Stimulated activated CD8-positive, alpha-beta memory T cell treated with anti-CD3 and anti-CD28 coated beads, Interleukin-15, amount 100 ng/mL, for 1 hour (primary cell): ENCODE data around the gene ETV6.

Experiments used
- DNase-seq: peaks from one replicate; pipeline ENCODE4 v3.0.0-alpha.2; 2020; ENCODE audit warnings: low read depth

Gene ETV6

DNA sequence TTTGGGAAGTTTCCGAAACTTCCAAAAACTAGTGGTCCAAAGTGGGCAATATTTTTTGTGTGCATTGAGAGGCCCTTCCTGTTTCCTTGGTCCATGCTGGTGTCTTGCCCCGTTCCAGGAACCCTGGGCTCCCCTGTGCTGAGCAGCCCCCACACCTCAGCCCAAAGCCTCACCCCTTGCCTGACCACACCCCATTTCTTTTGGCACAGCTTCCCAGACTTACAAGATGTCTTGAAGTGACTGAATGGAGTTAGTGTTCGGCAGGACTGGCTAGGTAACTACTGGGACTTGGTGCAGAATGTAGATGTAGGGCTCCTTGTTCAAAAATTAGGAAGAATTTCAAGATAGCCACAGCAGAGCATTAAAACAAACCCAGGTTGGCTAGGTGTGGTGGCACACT is 68.6 kb downstream of the ETV6 start:
- no peak for DNase-seq

DNA sequence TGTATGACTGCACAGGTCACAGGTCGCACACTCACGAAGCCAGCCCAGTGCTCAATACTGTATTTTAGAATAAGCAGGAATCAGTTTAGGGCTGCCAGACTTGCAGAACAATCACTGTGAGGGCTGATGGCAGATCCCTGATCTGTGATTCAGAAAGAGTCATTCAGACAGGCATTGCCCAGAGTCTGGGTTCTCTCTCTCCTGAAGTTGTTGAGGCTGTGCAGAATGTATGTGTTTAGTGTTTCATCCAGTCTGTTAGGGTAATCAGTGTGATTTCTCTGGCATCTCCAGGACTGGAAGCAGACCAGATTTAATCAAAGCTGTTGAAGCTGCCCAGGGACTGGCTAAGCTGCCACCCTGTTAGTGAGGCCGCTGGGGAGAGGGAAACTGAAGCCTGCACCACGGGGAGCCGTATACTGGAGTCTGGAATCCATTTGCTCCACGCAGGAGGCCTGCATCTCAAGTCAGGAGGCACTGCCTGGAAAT is 69.3 kb downstream of the ETV6 start:
- no peak for DNase-seq

DNA sequence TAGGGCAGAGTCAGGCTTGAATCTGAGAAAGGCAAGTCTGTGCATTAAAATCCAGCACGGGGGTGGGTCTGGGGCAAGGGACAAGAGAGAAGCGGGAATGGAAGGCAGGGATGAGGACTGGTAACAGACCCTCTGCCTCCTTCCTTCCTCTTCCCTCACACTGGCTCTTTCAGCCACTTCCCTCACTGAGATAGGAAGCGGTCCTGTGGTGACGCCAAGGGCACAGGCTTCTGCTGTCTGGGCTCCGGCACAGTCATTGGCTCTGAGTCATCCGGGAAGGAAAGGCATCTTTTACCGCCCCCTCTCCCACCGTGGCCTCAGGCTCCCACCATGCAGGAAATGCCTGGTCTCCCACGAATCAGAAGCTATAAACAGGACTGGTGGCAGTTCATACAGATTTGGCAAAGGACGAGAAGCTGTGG is 70.2 kb downstream of the ETV6 start:
- no peak for DNase-seq

DNA sequence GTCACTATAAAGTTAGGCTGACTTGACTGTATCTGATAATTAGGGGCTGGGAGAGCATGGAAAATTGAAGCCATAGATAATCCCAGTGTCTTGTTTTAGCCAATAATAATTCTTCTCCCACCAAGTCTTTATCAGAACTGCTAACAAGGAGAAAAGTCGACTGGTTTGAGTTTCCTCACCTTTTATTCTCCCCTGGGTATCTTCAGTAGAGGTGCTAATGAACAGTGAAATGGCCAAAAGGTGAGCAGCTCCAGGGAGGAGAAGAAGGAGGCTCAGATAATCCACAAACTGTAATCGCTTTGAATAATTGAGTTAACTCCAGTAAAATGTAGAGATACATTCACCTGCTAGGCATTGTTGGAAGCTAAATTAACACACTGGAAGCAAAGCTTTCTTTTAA is 72.6 kb downstream of the ETV6 start:
- no peak for DNase-seq

DNA sequence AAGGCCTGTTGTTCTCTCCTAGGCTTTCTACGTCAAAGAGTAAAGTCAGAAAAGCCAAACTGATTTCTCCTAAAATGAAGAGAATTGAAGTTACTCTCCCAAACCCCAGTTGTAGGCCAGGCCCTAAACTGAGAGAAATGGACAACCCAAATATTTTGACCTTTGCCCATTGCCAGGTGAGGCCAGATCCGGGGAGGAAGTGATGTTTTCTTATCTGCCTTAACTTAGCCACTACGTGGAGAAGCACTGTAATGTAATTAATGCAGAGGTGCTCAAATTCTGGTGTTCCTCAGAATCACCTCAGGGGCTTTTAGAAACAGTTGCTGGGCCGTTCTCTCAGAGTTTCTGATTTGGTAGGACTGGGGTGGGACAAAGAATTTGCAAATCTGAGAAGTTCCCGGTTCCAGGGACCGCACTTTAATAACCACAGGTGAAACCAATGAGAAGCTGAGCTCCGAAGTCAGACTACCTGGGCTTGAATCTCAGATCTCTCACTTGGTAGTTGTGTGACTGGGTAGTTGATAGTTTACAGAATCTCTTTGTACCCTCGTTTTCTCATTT is 73.2 kb downstream of the ETV6 start:
- no peak for DNase-seq

DNA sequence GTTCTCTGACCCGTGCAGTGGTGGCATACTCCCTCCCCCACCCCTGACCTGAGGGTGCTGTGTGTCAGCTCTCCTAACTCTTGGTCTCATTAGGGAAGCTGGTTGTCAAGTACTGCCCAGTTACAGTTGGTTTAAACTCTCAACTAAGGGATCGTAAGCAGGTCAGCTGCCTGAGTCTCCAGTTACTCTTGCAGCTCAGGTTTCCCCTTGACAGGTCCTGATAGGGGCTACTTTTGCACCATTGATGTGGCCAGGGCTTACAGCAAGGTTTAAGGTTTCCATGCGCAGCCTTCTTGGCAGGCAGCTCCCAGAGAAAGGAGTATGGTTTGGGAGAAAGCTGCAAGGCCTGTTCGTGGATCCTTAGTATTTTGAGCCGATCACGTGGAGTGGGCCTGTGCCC is 74.5 kb downstream of the ETV6 start:
- DNase-seq: no peak

DNA sequence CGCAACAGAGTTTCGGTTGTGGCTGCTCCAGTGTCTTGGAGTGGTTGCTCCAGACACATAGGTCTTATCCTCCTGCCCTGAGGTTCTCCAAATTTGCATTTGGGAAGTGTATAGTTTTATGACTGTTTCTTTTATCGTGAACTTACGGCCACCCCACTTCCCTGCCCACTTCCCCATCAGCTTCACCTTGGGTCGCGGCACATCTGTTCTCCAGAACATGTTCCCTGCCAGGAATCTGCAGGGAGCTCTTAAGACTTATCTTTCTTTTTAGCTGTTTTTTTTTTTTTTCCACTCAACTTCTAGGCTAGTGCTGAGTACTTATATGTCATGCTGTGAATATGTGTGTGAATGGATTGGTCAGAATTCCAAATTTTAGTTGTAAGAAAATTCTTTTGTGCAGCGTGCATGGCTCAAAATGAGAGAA is 75.4 kb downstream of the ETV6 start:
- DNase-seq: no peak

DNA sequence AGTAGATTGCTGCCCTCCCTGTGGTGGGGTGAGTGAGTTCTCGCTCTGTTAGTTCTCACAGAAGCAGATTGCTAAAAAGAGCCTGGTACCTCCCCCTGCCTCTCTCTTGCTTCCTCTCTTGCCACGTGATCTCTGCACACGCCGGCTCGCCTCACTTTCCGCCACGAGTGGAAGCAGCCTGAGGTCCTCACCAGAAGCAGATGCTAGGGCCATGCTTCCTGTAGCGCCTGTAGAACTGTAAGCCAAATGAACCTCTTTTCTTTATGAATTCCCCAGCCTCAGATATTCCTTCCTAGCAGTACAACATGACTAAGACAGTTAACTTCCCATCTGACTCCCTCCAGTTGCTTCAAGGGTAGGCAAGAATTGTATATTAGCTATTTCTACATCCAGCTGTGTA is 76.2 kb downstream of the ETV6 start:
- DNase-seq: no peak

DNA sequence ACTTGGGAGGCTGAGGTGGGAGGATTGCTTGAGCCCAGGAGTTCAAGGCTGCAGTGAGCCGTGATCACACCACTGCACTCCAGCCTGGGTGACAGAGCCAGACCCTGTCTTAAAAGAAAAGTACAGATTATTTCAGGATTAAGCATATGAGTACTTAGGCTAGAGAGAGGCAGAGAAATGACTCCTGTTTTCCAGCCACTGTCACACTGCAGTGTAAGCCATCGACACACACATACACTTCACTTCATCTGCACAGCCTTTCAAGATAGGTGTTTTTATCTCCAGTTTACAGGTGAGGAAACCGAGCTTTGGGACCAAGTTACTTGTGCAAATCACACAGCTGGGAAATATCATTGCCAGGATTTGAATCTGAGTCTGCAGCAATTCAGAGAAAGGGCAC is 77.2 kb downstream of the ETV6 start:
- no peak for DNase-seq

DNA sequence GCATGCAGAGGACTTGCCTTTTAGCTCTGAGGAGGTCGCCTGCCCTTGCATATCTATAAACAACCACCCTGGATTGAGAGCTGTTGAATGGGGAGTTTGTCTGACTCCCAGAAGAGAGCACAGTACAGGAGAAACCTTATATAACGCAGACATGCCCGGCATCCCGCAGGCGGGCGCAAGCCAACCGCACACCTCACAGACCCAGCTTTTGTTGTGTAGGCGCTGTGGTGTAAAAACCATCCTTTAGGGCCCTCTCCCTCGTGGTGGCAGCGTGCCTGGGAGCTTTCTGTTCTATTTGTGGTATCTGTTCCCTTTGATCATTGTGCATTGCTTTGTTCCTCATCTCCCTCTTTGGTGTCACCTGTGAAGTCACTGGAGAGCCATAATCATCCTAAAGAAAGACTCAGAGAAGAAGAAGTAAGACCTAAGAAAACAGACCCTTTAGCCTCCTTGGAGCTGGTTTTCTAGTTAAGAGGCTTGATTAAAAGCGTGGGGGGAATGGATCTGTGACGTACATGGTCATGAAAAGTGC is 77.7 kb downstream of the ETV6 start:
- no peak for DNase-seq

DNA sequence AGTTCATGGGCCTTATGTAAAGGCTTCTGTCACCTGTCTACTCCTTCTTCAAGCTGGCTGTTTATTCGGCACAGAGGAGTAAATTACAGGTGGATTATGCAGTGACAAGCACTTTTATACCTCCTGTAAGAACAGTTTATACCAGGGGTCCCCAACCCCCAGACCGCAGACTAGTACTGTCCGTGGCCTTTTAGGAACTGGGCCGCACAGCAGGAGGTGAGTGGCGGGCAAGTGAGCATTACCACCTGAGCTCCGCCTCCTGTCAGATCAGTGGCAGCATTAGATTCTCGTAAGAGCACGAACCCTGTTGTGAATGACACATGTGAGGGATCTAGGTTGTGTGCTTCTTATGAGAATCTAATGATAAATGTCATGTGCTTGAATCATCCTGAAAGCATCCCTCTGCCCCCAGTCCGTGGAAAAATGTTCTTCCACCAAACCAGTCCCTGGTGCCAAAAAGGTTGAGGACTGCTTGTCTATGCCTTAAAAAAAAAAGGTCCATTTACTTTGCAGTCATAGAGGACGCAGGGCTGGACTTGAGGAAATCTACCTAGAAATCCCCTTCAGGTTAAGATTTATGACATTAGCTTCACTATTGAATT is 78.8 kb downstream of the ETV6 start:
- DNase-seq: no peak

DNA sequence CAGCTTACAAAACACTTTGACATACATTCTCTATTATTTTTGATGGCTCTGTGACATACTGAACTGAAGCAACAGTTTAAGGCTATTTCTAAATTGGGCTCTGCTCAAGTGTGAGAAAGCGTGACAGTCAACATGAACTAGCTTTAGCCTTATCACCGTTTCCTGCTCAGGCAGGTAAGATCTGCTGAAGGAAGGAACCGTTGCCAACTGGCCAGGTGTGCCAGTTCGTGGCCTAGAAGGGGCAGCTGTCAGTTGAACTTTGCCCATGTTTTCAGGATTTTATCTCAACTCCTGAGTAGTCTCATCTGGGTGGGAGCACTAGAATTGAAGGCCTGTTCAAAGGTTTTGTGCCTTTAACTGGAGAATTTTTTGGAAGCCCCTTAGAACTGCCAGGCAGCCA is 79.5 kb downstream of the ETV6 start:
- no peak for DNase-seq

DNA sequence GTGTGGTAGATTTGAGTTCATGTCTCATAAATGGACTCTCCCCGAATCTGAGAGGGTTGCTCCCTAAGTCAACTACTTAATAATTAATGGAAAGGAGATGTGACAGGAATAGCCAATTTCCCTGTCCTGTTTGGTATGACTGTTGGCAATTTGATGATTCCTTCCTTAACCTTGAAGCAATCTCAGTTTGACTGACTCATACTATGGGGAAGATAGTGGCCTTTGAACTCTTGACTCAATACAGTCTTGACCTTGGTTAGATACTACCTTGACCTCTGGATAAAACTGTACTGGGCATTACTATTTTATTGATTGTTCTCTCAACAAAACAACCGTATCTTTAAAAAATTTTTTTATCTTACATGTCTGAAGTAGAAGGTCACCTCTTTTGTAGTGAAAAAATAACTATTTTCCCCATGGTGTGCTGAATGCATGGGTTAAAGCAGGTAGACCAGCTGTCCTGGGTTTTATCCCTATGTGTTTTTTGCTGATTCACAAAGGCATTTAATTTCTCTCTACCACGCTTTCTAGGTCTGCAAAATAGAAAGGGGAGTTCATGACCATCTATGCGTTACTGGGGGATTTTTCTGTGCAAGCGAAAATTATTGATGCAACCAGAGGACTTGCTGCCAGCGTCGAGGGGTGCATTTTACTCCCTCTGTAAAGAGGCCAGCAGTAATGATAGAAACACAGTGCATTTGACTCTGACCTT is 80.1 kb downstream of the ETV6 start:
- no peak for DNase-seq

DNA sequence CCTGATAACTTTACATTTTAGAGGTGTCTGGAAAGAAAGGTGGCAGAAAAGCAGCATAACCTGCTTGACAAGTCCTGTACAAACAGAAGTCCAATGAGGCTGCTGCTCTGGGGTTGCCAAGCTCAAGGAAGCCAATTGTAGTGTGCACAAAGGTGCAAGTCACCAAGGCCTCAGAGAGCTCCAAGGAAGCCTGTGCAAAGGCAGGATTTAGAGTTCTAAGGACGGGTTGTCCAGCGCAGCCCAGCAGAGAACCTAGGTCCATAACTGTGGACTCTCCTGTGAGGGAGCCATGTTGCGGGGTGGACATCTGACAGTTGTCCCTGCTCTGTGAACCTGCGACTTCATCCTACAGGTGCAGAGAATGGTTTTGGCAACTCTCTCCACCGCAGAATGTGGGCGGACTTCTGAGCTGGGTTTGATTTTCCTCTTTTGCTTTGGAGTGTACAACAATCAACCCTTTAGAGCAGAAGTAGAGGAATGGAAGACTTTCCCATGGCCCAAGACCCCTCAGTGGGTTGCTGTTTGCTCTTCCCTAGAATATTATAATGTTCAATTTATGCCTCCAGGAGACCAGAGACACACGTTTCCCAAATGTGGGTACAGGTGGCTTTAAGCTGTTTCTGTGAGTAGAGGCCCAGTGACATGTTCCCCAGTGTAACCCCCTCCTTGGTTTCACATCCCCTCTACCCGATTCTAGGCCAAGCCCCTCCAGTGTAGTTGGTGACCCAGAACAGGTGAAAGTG is 81.0 kb downstream of the ETV6 start:
- no peak for DNase-seq

DNA sequence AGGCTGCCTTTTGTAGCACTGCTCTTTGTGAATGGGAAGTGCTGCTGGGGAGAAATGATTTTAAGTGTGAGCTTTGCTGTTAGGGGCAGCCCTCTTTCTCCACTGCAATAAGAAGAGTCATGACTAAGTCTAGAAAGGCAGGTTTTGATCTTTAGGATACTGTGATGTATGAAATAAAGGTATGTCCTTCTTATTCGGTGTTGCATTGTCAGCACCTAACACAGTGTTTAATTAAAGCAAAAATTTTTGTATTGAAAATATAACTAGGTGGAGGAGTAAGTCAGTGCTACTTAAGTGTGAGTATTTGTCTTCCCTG is 81.5 kb downstream of the ETV6 start:
- DNase-seq: no peak

DNA sequence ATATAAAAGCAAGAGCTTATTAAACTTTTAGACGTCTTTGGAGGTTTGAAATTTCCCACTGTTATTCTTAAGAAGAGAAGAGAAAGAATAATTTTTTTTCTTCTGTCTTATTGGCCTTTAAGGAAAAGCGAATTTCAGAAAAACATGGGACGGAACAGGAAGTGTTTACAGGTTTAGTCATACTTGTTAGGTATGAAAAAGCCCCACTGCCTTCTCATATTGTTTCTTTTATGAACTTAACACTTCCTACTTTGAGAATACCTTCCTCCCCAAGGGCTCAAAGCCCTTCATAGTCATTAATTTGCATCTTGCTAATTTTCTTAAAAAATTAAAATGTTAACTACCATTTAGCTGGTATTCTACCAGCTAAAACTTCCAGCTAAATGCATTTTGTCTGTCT is 82.0 kb downstream of the ETV6 start:
- DNase-seq: no peak

DNA sequence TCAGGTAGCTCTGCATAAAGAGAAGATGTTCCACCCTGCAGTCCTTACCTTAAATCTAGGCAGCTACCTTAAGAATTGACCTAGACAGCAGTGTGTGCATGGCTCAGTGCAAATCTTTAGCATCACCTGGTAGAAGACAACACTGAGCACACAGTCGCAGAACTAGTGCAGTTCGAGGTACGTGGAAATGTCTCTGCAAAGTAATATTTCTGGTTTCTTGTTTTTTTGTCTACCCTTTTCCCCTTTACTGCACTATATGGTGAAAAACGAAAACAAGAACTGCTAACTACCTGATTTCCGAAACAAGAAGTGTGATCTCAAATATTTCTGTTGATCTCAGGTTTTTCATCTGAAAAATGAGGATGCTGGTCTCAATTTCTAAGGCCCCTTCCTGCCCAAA is 82.5 kb downstream of the ETV6 start:
- DNase-seq: no peak

DNA sequence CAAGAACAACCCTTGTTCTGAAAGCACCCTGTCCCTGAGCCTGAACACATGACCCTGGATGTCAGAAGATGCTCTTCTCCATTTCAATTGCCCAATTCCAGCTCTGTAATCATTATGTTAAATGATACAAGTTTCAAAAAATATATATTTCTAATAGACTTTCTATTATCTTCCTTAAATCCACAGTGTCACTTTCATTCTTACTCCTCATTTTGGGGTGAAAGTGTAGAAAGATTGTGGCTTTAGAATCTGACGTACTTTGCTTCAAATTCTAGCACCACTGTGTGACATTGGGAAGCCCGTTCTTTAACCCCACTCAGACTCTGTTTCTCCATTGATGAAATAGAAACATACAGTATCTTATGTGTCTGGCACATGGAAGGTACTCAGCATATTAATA is 83.2 kb downstream of the ETV6 start:
- no peak for DNase-seq

DNA sequence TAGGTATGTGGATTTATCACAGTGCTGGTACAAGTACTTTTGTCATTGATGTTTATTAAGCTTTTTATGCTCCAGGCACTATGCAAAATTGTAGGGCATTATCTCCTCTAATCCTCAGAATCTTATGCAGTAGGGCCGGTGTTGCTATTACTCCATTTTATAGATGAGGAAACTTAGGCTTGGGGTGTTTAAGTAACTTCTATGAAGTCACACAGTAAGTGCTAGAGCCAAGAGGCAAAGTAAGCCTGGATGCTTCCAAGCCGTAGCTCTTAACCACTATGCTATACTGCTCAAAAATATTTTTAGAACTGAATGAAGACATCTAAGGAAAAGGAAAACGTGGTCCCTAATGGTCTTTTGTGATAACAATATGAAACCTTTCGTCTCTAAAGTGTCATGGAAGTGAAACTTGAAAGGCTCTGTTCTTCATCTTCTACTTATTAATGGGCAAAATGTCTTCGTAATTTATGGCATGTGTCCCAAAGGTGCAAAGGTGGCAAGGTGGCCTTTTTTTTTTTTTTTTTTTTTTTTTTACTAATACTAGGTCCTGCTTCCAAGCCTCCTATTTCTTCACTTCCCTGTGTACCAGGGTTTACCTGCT is 85.2 kb downstream of the ETV6 start:
- no peak for DNase-seq

DNA sequence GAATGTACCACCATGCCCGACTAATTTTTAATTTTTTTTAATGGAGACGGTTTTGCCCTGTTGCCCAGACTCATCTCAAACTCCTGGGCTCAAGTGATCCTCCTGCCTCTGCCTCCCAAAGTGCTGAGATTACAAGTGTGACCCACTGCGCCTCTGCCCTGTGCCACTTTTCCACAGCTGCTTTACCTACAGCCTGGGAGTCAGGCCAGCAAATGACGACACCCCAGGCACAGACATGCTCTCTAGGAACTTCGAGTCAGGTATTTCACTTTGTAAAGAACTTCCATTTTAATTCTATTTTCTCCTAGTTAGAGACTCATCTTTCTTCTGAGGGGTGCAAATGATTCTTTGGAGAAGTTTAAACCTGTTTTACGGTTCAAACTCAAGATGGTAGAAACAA is 89.0 kb downstream of the ETV6 start:
- DNase-seq: no peak

DNA sequence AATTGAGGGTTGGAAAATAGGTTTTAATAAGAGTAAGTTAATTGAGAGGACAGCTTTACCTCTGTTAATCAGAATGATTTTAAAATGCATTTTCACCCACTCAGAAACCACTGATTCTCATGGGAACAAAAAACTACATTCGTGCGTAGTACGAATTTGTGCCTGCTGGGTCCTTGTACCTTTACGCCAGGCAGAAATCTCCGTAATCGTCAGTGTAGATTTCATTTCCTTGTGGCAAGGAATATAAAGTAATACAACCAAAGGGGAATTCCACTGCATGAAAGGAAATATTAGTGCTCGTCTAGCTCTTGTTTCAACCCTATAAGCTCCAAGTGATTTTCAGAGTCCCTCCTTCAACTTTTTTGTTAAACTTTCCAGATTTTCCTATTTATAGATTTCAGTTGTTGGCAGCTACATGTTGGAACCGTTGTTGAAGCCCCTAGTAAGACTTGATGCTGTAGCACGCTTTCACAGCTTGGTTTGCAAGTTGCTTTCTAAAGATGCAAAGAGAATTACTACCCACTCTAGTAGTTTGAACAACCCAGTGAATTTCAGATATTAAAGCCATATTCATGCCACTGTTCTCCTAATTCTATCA is 90.6 kb downstream of the ETV6 start:
- no peak for DNase-seq

DNA sequence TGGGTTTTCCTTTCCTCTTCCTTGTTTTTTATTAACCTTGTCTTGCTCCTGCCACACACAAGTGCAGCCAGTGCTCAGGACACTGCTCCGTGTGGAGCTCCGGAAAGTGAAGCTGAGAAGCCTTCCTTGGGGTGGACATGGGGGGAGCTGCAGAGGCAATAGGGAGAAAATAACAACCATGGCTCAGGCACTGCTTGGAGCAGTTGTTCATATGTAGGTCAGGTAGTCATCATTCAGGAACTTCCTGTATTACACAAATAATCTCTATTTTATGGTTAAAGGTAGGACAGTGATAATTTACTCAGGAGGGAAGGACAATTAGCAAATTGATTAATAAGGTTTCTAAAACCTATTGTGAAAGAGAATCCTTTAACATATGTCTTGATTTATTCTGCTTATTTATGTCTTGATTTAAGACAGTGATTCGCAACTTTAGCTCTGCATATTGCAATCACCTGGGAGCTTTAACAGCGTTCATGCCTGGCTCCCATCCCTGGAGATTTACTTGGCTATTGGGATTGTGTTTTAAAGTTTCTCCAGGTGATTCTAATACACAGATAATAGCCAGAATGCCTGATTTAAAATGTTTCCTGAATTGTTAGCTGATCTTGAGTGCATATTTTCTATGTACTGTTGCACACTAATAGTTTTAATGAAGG is 92.1 kb downstream of the ETV6 start:
- no peak for DNase-seq
